ENCODE data around the gene TMEFF2. TPM values are rescaled to one million over a fixed set of nuclear protein-coding genes. Genes with fewer than 3 reads are reported as not detected.

TMEFF2 gene
- total and polyA plus RNA-seq, 3 donors from 2014 or later: 2.2 to 3.0 (median 2.7) TPM

DNA sequence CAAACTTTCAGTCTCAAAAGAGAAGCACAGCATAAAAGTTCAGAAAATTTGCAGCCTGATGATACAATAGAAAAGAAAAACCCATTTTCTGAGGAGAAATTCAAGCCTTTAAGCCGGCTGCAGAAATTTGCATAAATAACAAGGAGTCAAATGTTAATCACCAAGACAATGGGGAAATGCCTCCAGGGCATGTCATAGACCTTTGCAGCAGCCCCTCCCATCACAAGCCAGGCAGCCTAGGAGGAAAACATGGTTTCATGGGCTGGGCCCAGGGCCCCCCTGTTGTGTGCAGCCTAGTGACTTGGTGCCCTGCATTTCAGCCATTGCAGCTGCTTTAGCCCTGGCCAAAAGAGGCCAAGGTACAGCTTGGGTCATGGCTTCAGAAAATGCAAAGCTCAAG is 293.7 kb downstream of the TMEFF2 start:
- DNase-seq: no peak
- Histone ChIP-seq H3K4me1 (no peaks in the 10 kb centered on the region), H3K4me3 (no peak overlapping the region), H3K9me3 (no peaks in the 10 kb centered on the region), H3K27me3 (no peaks in the 10 kb centered on the region), H3K27ac (no peak overlapping the region), H3K36me3 (ENCODE audit: low read depth, missing control alignments) (no peaks in the 10 kb centered on the region)
- TF ChIP-seq POLR2A (IDR thresholded peaks at IDR 0.05): no peak
- TF ChIP-seq, protein P1, sequence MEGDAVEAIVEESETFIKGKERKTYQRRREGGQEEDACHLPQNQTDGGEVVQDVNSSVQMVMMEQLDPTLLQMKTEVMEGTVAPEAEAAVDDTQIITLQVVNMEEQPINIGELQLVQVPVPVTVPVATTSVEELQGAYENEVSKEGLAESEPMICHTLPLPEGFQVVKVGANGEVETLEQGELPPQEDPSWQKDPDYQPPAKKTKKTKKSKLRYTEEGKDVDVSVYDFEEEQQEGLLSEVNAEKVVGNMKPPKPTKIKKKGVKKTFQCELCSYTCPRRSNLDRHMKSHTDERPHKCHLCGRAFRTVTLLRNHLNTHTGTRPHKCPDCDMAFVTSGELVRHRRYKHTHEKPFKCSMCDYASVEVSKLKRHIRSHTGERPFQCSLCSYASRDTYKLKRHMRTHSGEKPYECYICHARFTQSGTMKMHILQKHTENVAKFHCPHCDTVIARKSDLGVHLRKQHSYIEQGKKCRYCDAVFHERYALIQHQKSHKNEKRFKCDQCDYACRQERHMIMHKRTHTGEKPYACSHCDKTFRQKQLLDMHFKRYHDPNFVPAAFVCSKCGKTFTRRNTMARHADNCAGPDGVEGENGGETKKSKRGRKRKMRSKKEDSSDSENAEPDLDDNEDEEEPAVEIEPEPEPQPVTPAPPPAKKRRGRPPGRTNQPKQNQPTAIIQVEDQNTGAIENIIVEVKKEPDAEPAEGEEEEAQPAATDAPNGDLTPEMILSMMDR (IDR thresholded peaks at IDR 0.05): no peak
- WGBS, 2 donors: 89 to 95% methylated on average over 1 of the region's 1 CpG
- intact Hi-C loops (cut with DNase I; ENCODE audit: low total_unique reads): no loop called here

DNA sequence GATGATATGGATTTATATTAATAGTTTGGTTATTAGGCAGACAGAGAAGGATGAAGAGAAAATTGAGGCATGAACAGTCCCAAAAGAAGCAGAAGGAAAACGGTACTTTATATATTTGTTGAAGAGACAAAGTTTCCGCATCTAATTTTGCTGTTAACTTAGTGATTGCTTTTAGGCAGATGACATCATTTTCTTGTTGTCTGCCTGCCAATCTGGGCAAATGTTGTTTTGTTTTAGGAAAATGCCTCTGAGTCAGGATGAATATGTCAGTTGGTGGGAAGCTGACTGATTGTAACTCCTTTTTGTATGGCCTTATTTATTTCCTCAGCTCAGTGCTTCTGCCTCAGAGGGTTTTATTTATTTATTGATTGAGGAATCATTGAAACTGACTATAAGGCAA is 295.3 kb downstream of the TMEFF2 start:
- H3K9me3 ChIP-seq: no peaks in the 10 kb centered on the region
- TF ChIP-seq, protein P1 (IDR thresholded peaks at IDR 0.05): no peak
- no peak for TF ChIP-seq POLR2A (IDR thresholded peaks at IDR 0.05)
- H3K27ac ChIP-seq: no peak overlapping the region
- no peak overlapping the region for H3K4me3 ChIP-seq
- intact Hi-C loops (cut with DNase I; ENCODE audit: low total_unique reads): no loop called here
- no peaks in the 10 kb centered on the region for H3K36me3 ChIP-seq (ENCODE audit: low read depth, missing control alignments)
- 74 to 79% methylated on average over 2 of the region's 2 CpGs for WGBS, 2 donors
- H3K4me1 ChIP-seq: no peaks in the 10 kb centered on the region
- DNase-seq: no peak
- no peaks in the 10 kb centered on the region for H3K27me3 ChIP-seq
